OCI-LY1 (cell line): ENCODE results near the gene CCNJL.

Source experiments
- CTCF ChIP-seq: fragments of 200-600 bp; sonication (generic), shearing (Covaris generic); IDR thresholded peaks from 2 replicates; pipeline ENCODE4 v1.5.1; 2017; ENCODE audit warnings: mild to moderate bottlenecking, antibody characterized with exemption, low read length, moderate library complexity, mixed read lengths
- EZH2 ChIP-seq: fragments of 200-600 bp; sonication (generic), shearing (Covaris generic); IDR thresholded peaks from 2 replicates; pipeline ENCODE4 v1.8.0; 2017; ENCODE audit warnings: borderline replicate concordance, mixed run types, mild to moderate bottlenecking, antibody characterized with exemption, low read length, moderate library complexity, mixed read lengths

- no peak for TF ChIP-seq CTCF
- no peak for TF ChIP-seq EZH2
These were observed 57.7 kb downstream of the CCNJL start for GRCh38 chr5:160254706-160255105.
